HK-2 (cell line): Measurements from ENCODE around the gene TMEM220.

Experiments
- DNase-seq: peaks from one replicate; pipeline ENCODE4 v3.0.0-alpha.2; 2018; ENCODE audit not compliant: unreplicated experiment

The TMEM220 gene

GRCh38 chr17:10729334-10730193, at the start of gene TMEM220:
Gene TMEM220, minus strand, starts transcription at chr17:10730023. Its CDS starts 172 bp downstream, at chr17:10729851.
- no peak for DNase-seq

DNA sequence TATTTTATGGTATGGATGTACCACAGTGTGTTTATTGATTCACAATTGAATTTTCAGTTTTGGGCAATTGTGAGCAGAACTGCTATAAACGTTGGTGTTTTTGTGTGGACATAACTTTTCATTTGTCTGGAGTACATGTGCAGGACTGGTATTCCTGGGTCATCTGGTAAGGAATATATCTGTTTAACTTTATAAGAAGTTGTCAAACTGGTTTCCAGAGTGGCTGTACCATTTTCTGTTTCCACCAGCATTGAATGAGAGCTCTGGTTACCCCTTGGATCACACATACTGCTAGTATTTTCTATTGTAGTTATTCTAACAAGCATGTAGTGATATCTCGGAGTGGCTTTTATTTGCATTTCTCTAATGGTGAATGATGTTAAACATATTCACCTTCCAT, 49.8 kb upstream of the TMEM220 start:
- no peak for DNase-seq

DNA sequence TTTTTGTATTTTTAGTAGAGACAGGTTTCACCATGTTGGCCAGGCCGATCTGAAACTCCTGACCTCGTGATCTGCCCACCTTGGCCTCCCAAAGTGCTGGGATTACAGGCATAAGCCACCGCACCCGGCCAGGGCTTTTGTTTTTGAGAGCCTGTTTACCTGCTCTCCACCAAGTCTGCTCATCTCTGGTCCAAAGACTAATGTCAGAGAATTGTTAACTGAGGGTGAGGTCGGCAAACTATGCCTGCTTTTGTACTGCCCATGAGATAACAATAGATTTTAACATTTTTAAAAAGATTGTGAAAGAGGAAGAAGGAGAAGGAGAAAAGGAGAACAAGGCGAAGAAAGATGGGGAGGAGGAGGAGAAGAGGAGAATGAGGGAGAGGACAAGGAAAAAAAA, 48.1 kb upstream of the TMEM220 start:
- DNase-seq, result no peak

DNA sequence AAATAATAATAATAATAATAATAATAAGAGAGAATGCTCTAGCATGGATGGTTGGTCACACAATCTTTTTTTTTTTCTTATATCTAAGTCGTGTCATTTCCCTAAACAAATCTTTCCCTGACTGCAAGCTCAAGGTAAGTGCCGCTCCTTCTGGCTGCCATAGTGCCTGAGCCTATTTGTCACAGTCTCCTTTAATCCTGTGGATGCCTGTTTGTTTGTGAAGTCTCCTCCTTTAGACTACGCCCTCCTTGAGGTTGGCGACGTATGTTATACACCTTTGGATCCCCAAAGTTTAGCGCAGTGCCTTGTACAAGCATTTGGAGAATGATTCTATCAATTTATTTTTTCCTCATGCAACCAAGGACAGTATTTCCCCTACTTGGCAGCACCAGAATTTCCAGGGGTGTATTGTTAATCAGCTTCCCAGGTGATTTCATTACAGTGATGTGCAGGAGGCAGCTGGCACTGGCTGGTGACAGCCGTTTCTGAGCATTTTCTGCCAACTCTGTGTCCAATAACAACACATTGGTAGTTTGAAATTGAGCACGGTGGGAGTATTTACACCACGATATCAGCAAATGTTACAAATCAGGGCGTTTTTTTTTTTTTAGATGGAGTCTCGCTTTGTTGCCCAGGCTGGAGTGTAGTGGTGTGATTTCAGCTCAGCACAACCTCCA, 47.4 kb upstream of the TMEM220 start:
- no peak for DNase-seq

GRCh38 chr17:10776381-10776780, 46.6 kb upstream of the TMEM220 start:
- DNase-seq, result no peak

GRCh38 chr17:10775740-10776356, 46.0 kb upstream of the TMEM220 start:
- DNase-seq, result no peak

GRCh38 chr17:10775058-10775457, 45.2 kb upstream of the TMEM220 start:
- DNase-seq, result no peak

DNA sequence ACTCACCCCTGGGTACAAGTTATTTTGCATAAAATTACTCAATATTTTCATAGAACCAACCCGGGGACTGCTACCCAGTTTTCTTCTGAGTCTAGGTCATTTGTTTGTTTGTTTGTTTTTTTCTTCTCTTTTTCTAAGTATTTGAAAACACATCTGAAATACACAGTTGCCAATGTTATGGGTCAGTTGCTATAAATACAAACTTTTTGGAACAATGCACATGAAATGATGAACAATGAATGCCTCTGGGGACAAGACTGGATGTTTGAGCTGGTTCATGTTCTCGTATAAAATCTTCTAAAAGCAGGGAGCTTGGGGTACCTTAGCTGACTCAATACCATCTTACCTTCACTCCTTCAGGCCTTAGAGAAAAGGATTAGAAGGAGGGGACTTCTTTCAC, 43.6 kb upstream of the TMEM220 start:
- no peak for DNase-seq

DNA sequence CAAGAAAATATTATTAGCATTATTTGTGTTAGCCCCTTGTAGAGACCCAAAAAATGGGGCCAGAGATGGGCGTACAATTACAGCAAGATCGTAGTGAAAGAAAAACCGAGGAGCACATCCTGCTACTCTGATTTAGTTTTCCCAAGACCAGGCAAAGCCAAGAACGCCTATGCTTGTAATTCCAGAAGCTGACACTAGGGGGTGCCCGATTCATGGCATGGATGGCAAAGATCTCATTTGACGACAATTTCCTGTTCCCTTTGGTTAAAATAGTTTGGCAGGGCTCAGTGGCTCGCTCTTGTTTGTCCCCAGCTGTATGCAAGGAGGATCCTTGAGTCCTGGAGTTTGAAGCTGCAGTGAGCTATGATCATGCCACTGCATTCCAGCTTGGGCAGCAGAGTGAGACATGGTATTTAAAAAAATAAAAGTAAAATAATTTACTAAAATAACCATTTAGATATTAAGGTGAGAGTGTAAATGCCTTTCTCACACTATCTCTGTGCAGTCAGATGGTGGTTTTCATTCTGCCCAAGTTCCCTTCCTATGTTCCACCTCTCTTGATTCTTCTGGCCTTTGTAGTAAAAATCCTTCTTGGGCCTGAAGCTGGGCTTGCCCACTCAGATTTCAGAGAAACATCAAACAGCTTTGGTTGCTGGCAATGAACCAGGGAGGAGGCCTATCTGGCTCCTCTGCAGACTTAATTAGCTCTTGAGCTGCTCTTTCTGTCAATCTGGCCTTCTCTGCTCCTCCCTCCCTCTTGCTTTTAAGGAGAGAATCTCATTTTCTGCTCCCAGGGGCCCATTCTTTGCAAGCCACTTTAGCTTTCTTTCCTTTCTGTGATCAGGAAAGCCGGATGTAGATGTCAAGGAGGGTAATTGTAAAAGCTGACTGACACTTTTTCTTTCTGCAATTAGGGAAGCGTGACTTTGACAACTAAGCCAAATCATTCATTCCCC, 42.9 kb upstream of the TMEM220 start:
- DNase-seq, result peak; percentile 41

DNA sequence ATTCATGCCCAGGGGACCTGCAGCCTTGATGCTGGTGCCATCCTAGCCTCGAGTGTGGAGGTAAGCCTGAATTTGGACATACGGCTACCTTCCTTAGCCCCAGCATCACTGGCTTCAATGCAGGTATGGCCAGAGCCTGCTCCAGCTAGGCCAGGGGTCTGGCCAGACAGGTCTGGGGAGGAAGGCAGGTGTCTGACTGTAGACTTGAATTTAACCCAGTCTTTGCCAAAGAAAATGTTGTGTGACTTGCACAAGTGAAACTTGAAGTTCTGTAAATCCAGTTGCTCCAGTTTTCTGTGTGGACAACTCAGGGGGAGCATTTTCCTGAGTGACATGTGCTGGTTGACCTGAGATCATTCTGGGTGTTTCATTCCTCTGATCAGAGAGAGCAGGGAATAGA, 41.3 kb upstream of the TMEM220 start:
- no peak for DNase-seq

DNA sequence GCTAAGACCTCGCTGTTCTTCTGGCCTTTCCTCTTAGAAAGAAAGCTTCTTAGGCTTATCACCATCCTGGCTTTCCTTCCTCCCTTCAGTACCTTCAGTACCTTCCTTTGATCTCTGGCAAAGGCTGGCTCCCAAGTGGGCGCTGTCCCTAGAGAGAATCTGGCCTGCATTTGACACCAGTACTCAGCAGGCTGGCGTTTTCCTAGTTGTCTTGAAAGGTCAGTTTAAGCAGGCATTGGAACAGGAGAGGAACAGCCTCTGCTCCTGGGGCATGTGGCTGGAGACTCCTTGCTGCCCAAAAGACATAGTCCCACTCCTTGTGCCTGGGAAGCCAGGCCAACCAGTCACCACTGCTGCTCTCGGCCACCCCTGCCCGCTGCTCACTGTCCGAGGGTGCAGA, 40.0 kb upstream of the TMEM220 start:
- no peak for DNase-seq

- DNase-seq, result no peak
Observed at GRCh38 chr17:10768750-10769251, 39.0 kb upstream of the TMEM220 start.

DNA sequence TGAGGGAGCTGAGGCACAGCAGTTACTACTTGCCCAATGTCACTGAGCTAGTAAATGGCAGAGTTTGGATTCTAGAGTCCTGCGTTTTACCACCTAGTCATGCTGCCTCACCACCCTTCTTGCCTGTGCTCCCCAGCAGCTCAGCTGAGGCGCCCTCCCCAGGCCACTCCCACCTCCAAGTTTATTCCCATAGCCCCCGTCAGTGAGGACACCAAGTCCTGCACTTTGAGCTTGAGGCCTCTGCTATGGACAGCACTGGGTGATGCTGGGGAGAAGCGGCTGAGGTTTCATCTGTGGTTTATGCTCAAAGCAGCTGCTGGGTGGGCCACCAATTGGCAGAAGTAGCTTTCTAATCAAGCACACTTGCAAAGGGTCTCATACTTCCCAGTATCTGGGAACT, 37.4 kb upstream of the TMEM220 start:
- no peak for DNase-seq

DNA sequence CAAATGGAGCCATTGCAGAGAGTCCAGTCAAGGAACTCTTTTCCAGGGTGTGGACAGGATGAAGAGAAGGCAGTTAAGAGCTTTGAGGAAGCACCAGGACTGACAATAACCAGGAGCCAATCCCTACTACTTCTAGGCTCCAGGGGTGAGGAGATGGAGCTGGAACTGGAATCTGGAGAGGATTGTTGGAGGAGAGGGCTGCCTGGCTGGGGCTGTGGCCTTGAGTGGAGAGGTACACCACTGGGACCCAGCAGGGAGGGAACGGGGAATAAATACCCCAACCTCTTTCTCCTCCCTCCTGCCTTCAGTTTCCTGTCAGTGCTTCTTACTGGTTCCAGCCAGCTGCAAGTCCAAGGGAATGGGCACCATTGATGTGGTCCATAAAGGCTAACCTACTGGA, 32.2 kb upstream of the TMEM220 start:
- no peak for DNase-seq

GRCh38 chr17:10761281-10761680, 31.5 kb upstream of the TMEM220 start:
- DNase-seq, result no peak

DNA sequence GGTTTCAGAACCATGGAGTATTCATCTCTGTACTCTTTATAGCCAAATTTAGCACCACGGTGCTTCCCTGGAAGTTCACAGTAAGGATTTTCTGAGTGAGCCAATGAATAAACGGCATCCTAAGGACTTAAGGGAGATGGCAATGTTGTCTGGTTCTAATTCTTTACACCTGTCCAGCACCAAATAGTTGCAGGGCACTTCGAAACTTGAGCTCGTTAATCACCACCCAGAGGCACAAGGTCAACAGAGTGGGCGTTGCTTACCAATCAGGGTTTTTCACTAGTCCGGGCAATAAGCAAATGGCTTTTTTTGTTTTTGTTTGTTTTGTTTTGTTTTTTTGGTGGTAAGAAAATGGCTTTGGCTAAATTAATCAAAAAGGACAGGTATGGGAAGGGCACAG, 28.2 kb upstream of the TMEM220 start:
- no peak for DNase-seq

DNA sequence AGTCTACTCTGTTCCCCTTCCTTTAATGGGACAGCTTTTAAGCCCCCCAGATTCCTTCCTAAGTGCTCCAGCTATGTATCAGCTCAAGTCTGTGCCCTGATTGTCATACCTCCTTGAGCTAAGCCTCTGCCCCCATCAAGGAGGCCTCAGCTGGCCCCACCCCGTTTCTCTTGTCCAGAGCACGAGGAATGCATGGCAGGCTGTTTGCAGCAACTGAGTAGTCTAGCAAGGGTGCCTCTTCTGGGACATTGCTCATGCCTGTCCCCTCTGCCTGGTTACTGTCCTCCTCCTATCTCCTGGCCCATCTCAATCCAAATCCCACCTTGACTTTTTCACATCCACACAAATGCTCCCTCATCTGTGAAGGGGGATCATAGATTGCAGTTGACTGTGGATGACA, 27.8 kb upstream of the TMEM220 start:
- DNase-seq, result no peak

GRCh38 chr17:10757067-10757466, 27.2 kb upstream of the TMEM220 start:
- DNase-seq, result no peak

- no peak for DNase-seq
Observed at GRCh38 chr17:10756619-10757018, 26.8 kb upstream of the TMEM220 start.

- no peak for DNase-seq
Observed at GRCh38 chr17:10756185-10756584, 26.4 kb upstream of the TMEM220 start.

DNA sequence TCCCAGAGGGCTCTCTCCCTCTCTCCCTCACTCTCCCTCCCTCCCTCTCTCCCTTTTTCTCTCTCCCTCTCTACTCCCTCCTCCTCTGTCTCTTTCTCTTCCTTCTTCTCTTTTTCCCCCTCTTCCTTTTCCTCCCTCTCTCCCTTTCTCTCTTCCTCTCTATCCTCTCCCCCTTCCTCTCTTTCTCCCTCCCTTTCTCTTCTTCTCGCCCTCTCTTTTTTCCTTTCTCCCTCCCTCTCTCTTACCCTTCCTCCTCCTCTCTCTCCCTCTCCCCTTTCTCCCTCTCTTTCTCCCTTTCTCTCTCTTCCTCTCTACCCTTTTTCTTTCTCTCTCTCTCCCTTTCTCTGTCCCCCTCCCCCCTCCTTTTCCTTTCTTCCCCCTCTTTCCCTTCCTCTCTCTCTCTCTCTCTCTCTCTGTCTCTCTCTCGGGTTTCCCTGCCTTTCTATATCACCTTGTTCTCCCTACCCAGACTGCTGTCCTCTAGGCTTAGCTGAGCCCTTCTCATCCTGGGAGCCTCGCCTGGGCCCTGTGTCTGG, 25.8 kb upstream of the TMEM220 start:
- DNase-seq, result no peak
